DOHH2 (cell line): Measurements from ENCODE around the gene MAPK8IP1.

Source experiments
- H3F3A ChIP-seq: fragments of 200-600 bp; sonication (generic), shearing (Covaris generic); 2 replicates; pipeline ENCODE4 v1.6.0; 2016; ENCODE audit warnings: antibody characterized with exemption, mild to moderate bottlenecking; ENCODE audit not compliant: control insufficient read depth, insufficient read depth
- H3K27ac ChIP-seq: fragments of 200-600 bp; sonication (generic); 2 replicates; pipeline ENCODE4 v1.5.1; 2014; ENCODE audit warnings: low read depth, mild to moderate bottlenecking, low read length, moderate library complexity
- H3K27me3 ChIP-seq: fragments of 200-600 bp; sonication (generic); 2 replicates; pipeline ENCODE4 v1.6.1; 2014; ENCODE audit warnings: mild to moderate bottlenecking, low read length, mixed read lengths; ENCODE audit not compliant: control insufficient read depth
- H3K36me3 ChIP-seq: fragments of 200-600 bp; sonication (generic); 2 replicates; pipeline ENCODE4 v1.6.1; 2014; ENCODE audit warnings: mild to moderate bottlenecking, low read length, moderate library complexity, mixed read lengths; ENCODE audit not compliant: control insufficient read depth
- H3K4me1 ChIP-seq: fragments of 200-600 bp; sonication (generic); 2 replicates; pipeline ENCODE4 v1.6.1; 2014; ENCODE audit warnings: mild to moderate bottlenecking, low read length, mixed read lengths; ENCODE audit not compliant: control insufficient read depth
- H3K4me2 ChIP-seq: fragments of 200-600 bp; sonication (generic); 2 replicates; pipeline ENCODE4 v1.6.0; 2014; ENCODE audit warnings: mild to moderate bottlenecking, low read length, moderate library complexity
- H3K4me3 ChIP-seq: fragments of 200-600 bp; sonication (generic); 2 replicates; pipeline ENCODE4 v1.5.1; 2014; ENCODE audit warnings: mild to moderate bottlenecking, low read length, mixed read lengths
- H3K79me2 ChIP-seq: fragments of 200-600 bp; sonication (generic); 2 replicates; pipeline ENCODE4 v1.6.1; 2014; ENCODE audit warnings: mild to moderate bottlenecking, low read length, mixed read lengths; ENCODE audit not compliant: control insufficient read depth
- H3K9me2 ChIP-seq: fragments of 200-600 bp; sonication (generic); replicated peaks from 2 replicates; pipeline ENCODE4 v1.6.1; 2014; ENCODE audit warnings: mild to moderate bottlenecking, low read length, mixed read lengths; ENCODE audit not compliant: control insufficient read depth
- H3K9me3 ChIP-seq: fragments of 200-600 bp; sonication (generic); 2 replicates; pipeline ENCODE4 v1.6.1; 2014; ENCODE audit warnings: antibody characterized with exemption, low read length, mixed read lengths; ENCODE audit not compliant: control insufficient read depth, insufficient read depth
- H4K20me1 ChIP-seq: fragments of 200-600 bp; sonication (generic); 2 replicates; pipeline ENCODE4 v1.6.0; 2014; ENCODE audit warnings: low read depth, mild to moderate bottlenecking, antibody characterized with exemption, low read length, moderate library complexity; ENCODE audit not compliant: control insufficient read depth, insufficient read depth
- CTCF ChIP-seq: fragments of 200-600 bp; sonication (generic); IDR thresholded peaks from one replicate; pipeline ENCODE4 v1.5.1; 2014; ENCODE audit warnings: antibody characterized with exemption, mild to moderate bottlenecking, low read depth, low read length; ENCODE audit not compliant: poor library complexity, severe bottlenecking
- EZH2phosphoT487 ChIP-seq: fragments of 200-600 bp; sonication (generic); IDR thresholded peaks from 2 replicates; pipeline ENCODE4 v1.6.1; 2017; ENCODE audit warnings: borderline replicate concordance, mild to moderate bottlenecking, antibody characterized with exemption, low read length, moderate library complexity, mixed read lengths

The MAPK8IP1 gene

GRCh38 chr11:45927684-45928413, 42.4 kb downstream of the MAPK8IP1 start:
- no peaks in the 10 kb centered on the region for H3K9me2 ChIP-seq
- H3K9me3 ChIP-seq: no peaks in the 10 kb centered on the region
- peaks cover 32% of the 10 kb centered on the region for H3F3A ChIP-seq
- peaks cover 72% of the 10 kb centered on the region for H3K79me2 ChIP-seq
- H3K4me2 ChIP-seq: peak overlapping the region; percentile 75
- no peaks in the 10 kb centered on the region for H4K20me1 ChIP-seq
- peak overlapping the region; percentile 98 for H3K27ac ChIP-seq
- no peak for TF ChIP-seq EZH2phosphoT487
- TF ChIP-seq CTCF: no peak
- H3K4me1 ChIP-seq: peaks cover 84% of the 10 kb centered on the region
- peaks cover 5% of the 10 kb centered on the region for H3K27me3 ChIP-seq
- peaks cover 61% of the 10 kb centered on the region for H3K36me3 ChIP-seq
- H3K4me3 ChIP-seq: no peak overlapping the region

- Histone ChIP-seq H3K4me1 (peaks cover 85% of the 10 kb centered on the region), H3K27me3 (no peaks in the 10 kb centered on the region), H3K4me3 (peak overlapping the region; percentile 78), H3K9me3 (no peaks in the 10 kb centered on the region), H3K4me2 (peak overlapping the region; percentile 75), H3K27ac (peak overlapping the region; percentile 98), H3K9me2 (no peaks in the 10 kb centered on the region), H3K79me2 (peaks cover 74% of the 10 kb centered on the region), H3F3A (peaks cover 36% of the 10 kb centered on the region), H4K20me1 (no peaks in the 10 kb centered on the region), H3K36me3 (peaks cover 67% of the 10 kb centered on the region)
- no peak for TF ChIP-seq EZH2phosphoT487
- TF ChIP-seq CTCF: no peak
These were observed 43.2 kb downstream of the MAPK8IP1 start for GRCh38 chr11:45928535-45929215.

- H3K9me3 ChIP-seq: no peaks in the 10 kb centered on the region
- TF ChIP-seq CTCF: no peak
- TF ChIP-seq EZH2phosphoT487: no peak
- H3K27me3 ChIP-seq: no peaks in the 10 kb centered on the region
- no peaks in the 10 kb centered on the region for H3K9me2 ChIP-seq
- H3K4me1 ChIP-seq: peaks cover 86% of the 10 kb centered on the region
- H4K20me1 ChIP-seq: no peaks in the 10 kb centered on the region
- H3K4me3 ChIP-seq: peak overlapping the region; percentile 78
- peak overlapping the region; percentile 98 for H3K27ac ChIP-seq
- peaks cover 71% of the 10 kb centered on the region for H3K36me3 ChIP-seq
- H3K4me2 ChIP-seq: peak overlapping the region; percentile 75
- peaks cover 69% of the 10 kb centered on the region for H3K79me2 ChIP-seq
- peaks cover 37% of the 10 kb centered on the region for H3F3A ChIP-seq
These were observed 44.1 kb downstream of the MAPK8IP1 start for GRCh38 chr11:45929486-45930030.
